ENCODE measurements around the gene NPY5R.

NPY5R gene

GRCh38 chr4:163372029-163372428 lies 28.3 kb downstream of the NPY5R start:
- H3K9me3 ChIP-seq (replicated peaks in 1 of 2; ENCODE audit: control insufficient read depth in 2 of 2, insufficient read depth in 1 of 2, low read depth in 1 of 2, low read length in 2 of 2): no peaks in the 10 kb centered on the region
- no peak overlapping the region for H4K91ac ChIP-seq (ENCODE audit: low read depth, low read length, poor library complexity)
- no CpG with 5 or more reads among the region's 5 CpGs for WGBS, 2 donors (ENCODE audit: extremely low coverage in 2 of 2, insufficient read length in 2 of 2, insufficient replicate concordance in 1 of 2)
- no peak for DNase-seq (ENCODE audit: low spot score)
- no peak overlapping the region for H3K9ac ChIP-seq (ENCODE audit: low read depth, low read length, poor library complexity)
- H3K79me1 ChIP-seq (ENCODE audit: low read depth, low read length): no peaks in the 10 kb centered on the region
- H2AK5ac ChIP-seq (ENCODE audit: low read depth, low read length): no peak overlapping the region
- no peak overlapping the region for H2BK12ac ChIP-seq (ENCODE audit: low read length)
- no peak overlapping the region for H2BK15ac ChIP-seq (ENCODE audit: low read length)
- no peak overlapping the region for H2BK5ac ChIP-seq (ENCODE audit: low read length)
- H2AFZ ChIP-seq (ENCODE audit: low read length): no peak overlapping the region
- no peak overlapping the region for H3K27ac ChIP-seq (replicated peaks; ENCODE audit: low read length)
- no peaks in the 10 kb centered on the region for H3K4me1 ChIP-seq (ENCODE audit: control insufficient read depth in 2 of 2, insufficient read depth in 1 of 2, low read depth in 1 of 2, low read length in 2 of 2)
- H4K8ac ChIP-seq (ENCODE audit: low read depth, low read length): no peak overlapping the region
- H3K36me3 ChIP-seq (replicated peaks in 1 of 2; ENCODE audit: control insufficient read depth in 2 of 2, insufficient read depth in 2 of 2, low read length in 2 of 2): no peaks in the 10 kb centered on the region
- H3K27me3 ChIP-seq (ENCODE audit: control insufficient read depth in 3 of 3, insufficient read depth in 3 of 3, low read depth in 1 of 3, low read length in 3 of 3): no peaks in the 10 kb centered on the region
- no peak overlapping the region for H3K4me2 ChIP-seq (ENCODE audit: insufficient read depth, low read length, poor library complexity, severe bottlenecking)
- H2BK120ac ChIP-seq (ENCODE audit: low read depth, low read length): no peak overlapping the region
- no peak overlapping the region for H3K4me3 ChIP-seq (ENCODE audit: low read length in 2 of 2)
- no peak overlapping the region for H3K18ac ChIP-seq (ENCODE audit: low read length)
- no peak overlapping the region for H3K4ac ChIP-seq (ENCODE audit: low read length)
- H3K23ac ChIP-seq (ENCODE audit: low read depth, low read length, poor library complexity): no peak overlapping the region
- H3K14ac ChIP-seq (ENCODE audit: low read length): no peak overlapping the region

GRCh38 chr4:163378661-163379060 lies 35.0 kb downstream of the NPY5R start:
- no peak overlapping the region for H4K91ac ChIP-seq (ENCODE audit: low read depth, low read length, poor library complexity)
- no peak overlapping the region for H3K4me2 ChIP-seq (ENCODE audit: insufficient read depth, low read length, poor library complexity, severe bottlenecking)
- H3K36me3 ChIP-seq (replicated peaks in 1 of 2; ENCODE audit: control insufficient read depth in 2 of 2, insufficient read depth in 2 of 2, low read length in 2 of 2): no peaks in the 10 kb centered on the region
- no peak overlapping the region for H2BK15ac ChIP-seq (ENCODE audit: low read length)
- H3K14ac ChIP-seq (ENCODE audit: low read length): no peak overlapping the region
- no peak for DNase-seq (ENCODE audit: low spot score)
- H3K4me3 ChIP-seq (ENCODE audit: low read length in 2 of 2): no peak overlapping the region
- no peaks in the 10 kb centered on the region for H3K4me1 ChIP-seq (ENCODE audit: control insufficient read depth in 2 of 2, insufficient read depth in 1 of 2, low read depth in 1 of 2, low read length in 2 of 2)
- no peak overlapping the region for H4K8ac ChIP-seq (ENCODE audit: low read depth, low read length)
- H3K23ac ChIP-seq (ENCODE audit: low read depth, low read length, poor library complexity): no peak overlapping the region
- H3K79me1 ChIP-seq (ENCODE audit: low read depth, low read length): no peaks in the 10 kb centered on the region
- H3K18ac ChIP-seq (ENCODE audit: low read length): no peak overlapping the region
- H2BK120ac ChIP-seq (ENCODE audit: low read depth, low read length): no peak overlapping the region
- H3K4ac ChIP-seq (ENCODE audit: low read length): no peak overlapping the region
- no peaks in the 10 kb centered on the region for H3K9me3 ChIP-seq (replicated peaks in 1 of 2; ENCODE audit: control insufficient read depth in 2 of 2, insufficient read depth in 1 of 2, low read depth in 1 of 2, low read length in 2 of 2)
- H2BK5ac ChIP-seq (ENCODE audit: low read length): no peak overlapping the region
- H2AK5ac ChIP-seq (ENCODE audit: low read depth, low read length): no peak overlapping the region
- H3K9ac ChIP-seq (ENCODE audit: low read depth, low read length, poor library complexity): no peak overlapping the region
- no peaks in the 10 kb centered on the region for H3K27me3 ChIP-seq (ENCODE audit: control insufficient read depth in 3 of 3, insufficient read depth in 3 of 3, low read depth in 1 of 3, low read length in 3 of 3)
- H2BK12ac ChIP-seq (ENCODE audit: low read length): no peak overlapping the region
- H2AFZ ChIP-seq (ENCODE audit: low read length): no peak overlapping the region
- no peak overlapping the region for H3K27ac ChIP-seq (replicated peaks; ENCODE audit: low read length)

- H3K4me1 ChIP-seq (ENCODE audit: control insufficient read depth in 2 of 2, insufficient read depth in 1 of 2, low read depth in 1 of 2, low read length in 2 of 2): peaks cover 0 to 9% of the 10 kb centered on the region in 2 donors
- H3K18ac ChIP-seq (ENCODE audit: low read length): no peak overlapping the region
- no peak overlapping the region for H3K14ac ChIP-seq (ENCODE audit: low read length)
- H3K36me3 ChIP-seq (replicated peaks in 1 of 2; ENCODE audit: control insufficient read depth in 2 of 2, insufficient read depth in 2 of 2, low read length in 2 of 2): no peaks in the 10 kb centered on the region
- no peak overlapping the region for H3K27ac ChIP-seq (replicated peaks; ENCODE audit: low read length)
- no peaks in the 10 kb centered on the region for H3K27me3 ChIP-seq (ENCODE audit: control insufficient read depth in 3 of 3, insufficient read depth in 3 of 3, low read depth in 1 of 3, low read length in 3 of 3)
- no peak overlapping the region for H3K23ac ChIP-seq (ENCODE audit: low read depth, low read length, poor library complexity)
- H4K91ac ChIP-seq (ENCODE audit: low read depth, low read length, poor library complexity): no peak overlapping the region
- H2BK5ac ChIP-seq (ENCODE audit: low read length): no peak overlapping the region
- H3K9ac ChIP-seq (ENCODE audit: low read depth, low read length, poor library complexity): no peak overlapping the region
- WGBS, 2 donors (ENCODE audit: extremely low coverage in 2 of 2, insufficient read length in 2 of 2, insufficient replicate concordance in 1 of 2): no CpG with 5 or more reads among the region's 5 CpGs
- H3K4me2 ChIP-seq (ENCODE audit: insufficient read depth, low read length, poor library complexity, severe bottlenecking): no peak overlapping the region
- H3K79me1 ChIP-seq (ENCODE audit: low read depth, low read length): no peaks in the 10 kb centered on the region
- H3K4ac ChIP-seq (ENCODE audit: low read length): no peak overlapping the region
- DNase-seq (ENCODE audit: low spot score): no peak
- no peak overlapping the region for H2BK12ac ChIP-seq (ENCODE audit: low read length)
- H3K4me3 ChIP-seq (ENCODE audit: low read length in 2 of 2): no peak overlapping the region
- no peak overlapping the region for H2AFZ ChIP-seq (ENCODE audit: low read length)
- H2BK120ac ChIP-seq (ENCODE audit: low read depth, low read length): no peak overlapping the region
- no peak overlapping the region for H2AK5ac ChIP-seq (ENCODE audit: low read depth, low read length)
- H3K9me3 ChIP-seq (replicated peaks in 1 of 2; ENCODE audit: control insufficient read depth in 2 of 2, insufficient read depth in 1 of 2, low read depth in 1 of 2, low read length in 2 of 2): no peaks in the 10 kb centered on the region
- no peak overlapping the region for H4K8ac ChIP-seq (ENCODE audit: low read depth, low read length)
- H2BK15ac ChIP-seq (ENCODE audit: low read length): no peak overlapping the region
Measured at GRCh38 chr4:163380703-163381102, 37.0 kb downstream of the NPY5R start.

- Histone ChIP-seq H2AFZ (ENCODE audit: low read length) (peak overlapping the region; percentile 3), H3K14ac (ENCODE audit: low read length) (no peak overlapping the region), H3K79me1 (ENCODE audit: low read depth, low read length) (no peaks in the 10 kb centered on the region), H3K23ac (ENCODE audit: low read depth, low read length, poor library complexity) (no peak overlapping the region), H2BK12ac (ENCODE audit: low read length) (no peak overlapping the region), H2BK15ac (ENCODE audit: low read length) (no peak overlapping the region), H3K4ac (ENCODE audit: low read length) (no peak overlapping the region), H2AK5ac (ENCODE audit: low read depth, low read length) (no peak overlapping the region), H4K8ac (ENCODE audit: low read depth, low read length) (no peak overlapping the region), H3K36me3 (replicated peaks in 1 of 2; ENCODE audit: control insufficient read depth in 2 of 2, insufficient read depth in 2 of 2, low read length in 2 of 2) (no peaks in the 10 kb centered on the region), H3K27ac (replicated peaks; ENCODE audit: low read length) (no peak overlapping the region), H3K18ac (ENCODE audit: low read length) (no peak overlapping the region), H3K9me3 (replicated peaks in 1 of 2; ENCODE audit: control insufficient read depth in 2 of 2, insufficient read depth in 1 of 2, low read depth in 1 of 2, low read length in 2 of 2) (no peaks in the 10 kb centered on the region), H3K4me1 (ENCODE audit: control insufficient read depth in 2 of 2, insufficient read depth in 1 of 2, low read depth in 1 of 2, low read length in 2 of 2) (peaks cover 0 to 12% of the 10 kb centered on the region in 2 donors), H3K4me3 (ENCODE audit: low read length in 2 of 2) (no peak overlapping the region), H3K27me3 (ENCODE audit: control insufficient read depth in 3 of 3, insufficient read depth in 3 of 3, low read depth in 1 of 3, low read length in 3 of 3) (no peaks in the 10 kb centered on the region), H3K9ac (ENCODE audit: low read depth, low read length, poor library complexity) (no peak overlapping the region), H4K91ac (ENCODE audit: low read depth, low read length, poor library complexity) (no peak overlapping the region), H2BK120ac (ENCODE audit: low read depth, low read length) (no peak overlapping the region), H2BK5ac (ENCODE audit: low read length) (no peak overlapping the region), H3K4me2 (ENCODE audit: insufficient read depth, low read length, poor library complexity, severe bottlenecking) (no peak overlapping the region)
- WGBS, 2 donors (ENCODE audit: extremely low coverage in 2 of 2, insufficient read length in 2 of 2, insufficient replicate concordance in 1 of 2): no CpG with 5 or more reads among the region's 7 CpGs
- DNase-seq (ENCODE audit: low spot score): no peak
Measured at GRCh38 chr4:163382178-163382869, 38.6 kb downstream of the NPY5R start.
